ENCODE measurements around the gene WIPI1. TPM values are rescaled to one million over a fixed set of nuclear protein-coding genes. Genes with fewer than 3 reads are reported as not detected.

Gene WIPI1
- total and polyA plus RNA-seq, 9 of the 15 experiments (the other 6 are each of a cell fraction or from before 2014, with no cell fraction given): 3.7 to 23.5 (median 11.8) TPM

GRCh38 chr17:68450801-68451200 is 6.5 kb downstream of the WIPI1 start:
- 90% methylated on average over 13 of the region's 14 CpGs for WGBS (ENCODE audit: insufficient coverage, low coverage, missing lambda C conversion rate)
- no peak overlapping the region for H2AFZ ChIP-seq (ENCODE audit: low read depth, low read length)
- CTCF ChIA-PET (ENCODE audit: low intra/inter-chr PET ratio): no interaction called here
- no peak overlapping the region for H3K4me2 ChIP-seq (ENCODE audit: insufficient read depth, low read length)
- no peak overlapping the region for H3K9ac ChIP-seq (ENCODE audit: insufficient read depth in 1 of 2, low read depth in 2 of 2, low read length in 2 of 2)
- peaks cover 0 to 9% of the 10 kb centered on the region in 2 experiments; a peak in 4 of 5 replicates for H3K4me1 ChIP-seq (replicated peaks in 1 of 2; ENCODE audit: control insufficient read depth in 2 of 2, insufficient read depth in 2 of 2, low read length in 2 of 2)
- FAIRE-seq: no peak
- BruUV-seq (replicated peaks): no TSS peak
- POLR2A ChIA-PET: interaction anchor here (0.6 to 0.9 kb wide), 3 partner anchors 9 to 736 kb away, joined by 3 read pairs; no protein-coding TSS in a partner anchor
- DNase-seq (ENCODE audit: extremely low read depth in 1 of 4, low spot score in 3 of 4): no peak
- no peaks in the 10 kb centered on the region for H3K9me1 ChIP-seq (ENCODE audit: control insufficient read depth, insufficient read depth, low read length)
- no peak overlapping the region for H3K4me3 ChIP-seq
- H3K36me3 ChIP-seq (ENCODE audit: control insufficient read depth, insufficient read depth, low read length): peaks cover 3% of the 10 kb centered on the region; the same call in 1 of the 3 replicates
- ATAC-seq: no peak
- in situ Hi-C loops (cut with MboI): loop anchor here (25.0 kb wide), 1 partner anchor 488 kb away; no protein-coding TSS in a partner anchor
- no peak overlapping the region for H3K27ac ChIP-seq (ENCODE audit: extremely low read depth, low read depth, low read length)
- no peaks in the 10 kb centered on the region for H3K27me3 ChIP-seq (ENCODE audit: control insufficient read depth in 2 of 2, insufficient read depth in 2 of 2, low read length in 2 of 2)
- H3K79me2 ChIP-seq (ENCODE audit: control insufficient read depth, insufficient read depth, low read length): no peaks in the 10 kb centered on the region
- H3K9me3 ChIP-seq (replicated peaks; ENCODE audit: control insufficient read depth, insufficient read depth, low read depth, low read length): no peaks in the 10 kb centered on the region
- H4K20me1 ChIP-seq (replicated peaks; ENCODE audit: control insufficient read depth, insufficient read depth, low read length): no peaks in the 10 kb centered on the region
- intact Hi-C loops (cut with micrococcal nuclease): no loop called here
- TF ChIP-seq PCBP2 (IDR thresholded peaks at IDR 0.05; ENCODE audit: low read depth, low read length, poor library complexity, severe bottlenecking): no peak
- no peak for TF ChIP-seq YY1 (IDR thresholded peaks at IDR 0.05; ENCODE audit: borderline replicate concordance in 1 of 3, control insufficient read depth in 1 of 3, extremely low read depth in 1 of 3, insufficient read depth in 3 of 3, insufficient read length in 1 of 3, insufficient replicate concordance in 2 of 3, low read depth in 1 of 3, low read length in 2 of 3)
- no peak for TF ChIP-seq SIX5 (IDR thresholded peaks at IDR 0.05; ENCODE audit: borderline replicate concordance in 1 of 2, insufficient read depth in 1 of 2, low read depth in 1 of 2, low read length in 2 of 2)
- no peak for TF ChIP-seq MAZ (CRISPR knock-in tag; conservative IDR thresholded peaks at IDR 0.05 in 1 of 2, IDR thresholded peaks at IDR 0.05 in 1 of 2)
- TF ChIP-seq CBX3 (IDR thresholded peaks at IDR 0.05; ENCODE audit: borderline replicate concordance in 1 of 2, low read length in 2 of 2): no peak
- no peak for TF ChIP-seq ZNF79 (CRISPR knock-in tag; IDR thresholded peaks at IDR 0.05; ENCODE audit: low read depth)
- TF ChIP-seq HEY1 (CRISPR knock-in tag; IDR thresholded peaks at IDR 0.05; ENCODE audit: borderline replicate concordance): no peak
- TF ChIP-seq ARID4B (CRISPR knock-in tag; IDR thresholded peaks at IDR 0.05): no peak
- no peak for TF ChIP-seq ZNF609 (CRISPR knock-in tag; IDR thresholded peaks at IDR 0.05; ENCODE audit: borderline replicate concordance)

Measured in K562 (cell line).